Neuronal stem cell (in vitro differentiated cells): ENCODE data around the gene ABLIM2.
"Not testable (repeated sequence)": the region's sequence is repeated elsewhere in the genome, so short reads cannot be mapped to it uniquely, and the experiment has no call there.

Experiments
- DNase-seq: peaks from one replicate; pipeline ENCODE4 v3.0.0-alpha.2; 2013; ENCODE audit warnings: low spot score
- H2AFZ ChIP-seq: one replicate; pipeline ENCODE4 v1.6.1; 2013; ENCODE audit warnings: mild to moderate bottlenecking, low read length, inconsistent platforms
- H2AK5ac ChIP-seq: 2 replicates; pipeline ENCODE4 v1.6.1; 2013; ENCODE audit warnings: low read depth, mild to moderate bottlenecking, inconsistent platforms, low read length, moderate library complexity, mixed read lengths
- H2BK120ac ChIP-seq: 2 replicates; pipeline ENCODE4 v1.6.1; 2013; ENCODE audit warnings: low read depth, mild to moderate bottlenecking, inconsistent platforms, low read length, moderate library complexity, mixed read lengths
- H2BK12ac ChIP-seq: one replicate; pipeline ENCODE4 v1.6.1; 2013; ENCODE audit warnings: low read length, inconsistent platforms
- H2BK15ac ChIP-seq: 2 replicates; pipeline ENCODE4 v1.6.1; 2013; ENCODE audit warnings: mild to moderate bottlenecking, low read length, inconsistent platforms, mixed read lengths
- H2BK5ac ChIP-seq: one replicate; pipeline ENCODE4 v1.6.1; 2013; ENCODE audit warnings: inconsistent platforms, mild to moderate bottlenecking, low read length, moderate library complexity
- H3K14ac ChIP-seq: one replicate; pipeline ENCODE4 v1.6.1; 2013; ENCODE audit warnings: low read length, inconsistent platforms
- H3K18ac ChIP-seq: 2 replicates; pipeline ENCODE4 v1.6.1; 2013; ENCODE audit warnings: low read length, inconsistent platforms
- H3K23ac ChIP-seq: 2 replicates; pipeline ENCODE4 v1.6.1; 2013; ENCODE audit warnings: low read depth, mild to moderate bottlenecking, mixed read lengths, low read length, inconsistent platforms; ENCODE audit not compliant: poor library complexity
- H3K27ac ChIP-seq: replicated peaks from 3 replicates; pipeline ENCODE4 v1.5.1; 2013; ENCODE audit warnings: low read length, inconsistent platforms
- H3K27me3 ChIP-seq, 3 experiments: 2 replicates each; pipeline ENCODE4 v1.6.1; 2013; ENCODE audit warnings: low read length in 3 of 3, mild to moderate bottlenecking in 2 of 3, inconsistent platforms in 1 of 3, low read depth in 1 of 3, mixed read lengths in 1 of 3, moderate library complexity in 1 of 3; ENCODE audit not compliant: control insufficient read depth in 3 of 3, insufficient read depth in 3 of 3
- H3K36me3 ChIP-seq, 2 donors: replicated peaks in 1 of 2; 2 replicates each; pipeline ENCODE4 v1.6.1; 2013; ENCODE audit warnings: low read length in 2 of 2; ENCODE audit not compliant: control insufficient read depth in 2 of 2, insufficient read depth in 2 of 2
- H3K4ac ChIP-seq: 2 replicates; pipeline ENCODE4 v1.6.1; 2013; ENCODE audit warnings: inconsistent platforms, mild to moderate bottlenecking, low read length, moderate library complexity
- H3K4me1 ChIP-seq, 2 donors: 1 replicate in 1 of 2; 2 replicates in 1 of 2; pipeline ENCODE4 v1.6.1; 2013; ENCODE audit warnings: low read length in 2 of 2, low read depth in 1 of 2; ENCODE audit not compliant: control insufficient read depth in 2 of 2, insufficient read depth in 1 of 2
- H3K4me2 ChIP-seq: one replicate; pipeline ENCODE4 v1.6.1; 2013; ENCODE audit warnings: mild to moderate bottlenecking, low read length, inconsistent platforms; ENCODE audit not compliant: insufficient read depth, poor library complexity, severe bottlenecking
- H3K4me3 ChIP-seq, 2 donors: 2 replicates each; pipeline ENCODE4 v1.5.1; 2013; ENCODE audit warnings: low read length in 2 of 2, mild to moderate bottlenecking in 2 of 2, inconsistent platforms in 1 of 2, moderate library complexity in 1 of 2
- H3K79me1 ChIP-seq: one replicate; pipeline ENCODE4 v1.6.1; 2013; ENCODE audit warnings: low read depth, mild to moderate bottlenecking, inconsistent platforms, low read length, moderate library complexity
- H3K9ac ChIP-seq: one replicate; pipeline ENCODE4 v1.6.1; 2013; ENCODE audit warnings: mild to moderate bottlenecking, low read depth, low read length, inconsistent platforms; ENCODE audit not compliant: poor library complexity
- H3K9me3 ChIP-seq, 2 donors: replicated peaks in 1 of 2; 2 replicates each; pipeline versions ENCODE3 to v1.6.1; 2013; ENCODE audit warnings: low read length in 2 of 2, mild to moderate bottlenecking in 2 of 2, inconsistent platforms in 1 of 2, low read depth in 1 of 2, mixed read lengths in 1 of 2, moderate library complexity in 1 of 2; ENCODE audit not compliant: control insufficient read depth in 2 of 2, insufficient read depth in 1 of 2
- H4K8ac ChIP-seq: one replicate; pipeline ENCODE4 v1.6.1; 2013; ENCODE audit warnings: low read depth, mild to moderate bottlenecking, inconsistent platforms, low read length, moderate library complexity
- H4K91ac ChIP-seq: one replicate; pipeline ENCODE4 v1.6.1; 2013; ENCODE audit warnings: low read length, low read depth, mild to moderate bottlenecking, inconsistent platforms; ENCODE audit not compliant: poor library complexity
- WGBS, 2 donors: extraction: QIAGEN DNeasy Blood & Tissue Kit; methylation state at CpG; one replicate each; pipeline ENCODE4 v1.1.7; 2013; ENCODE audit warnings: missing lambda C conversion rate in 2 of 2, mixed read lengths in 1 of 2; ENCODE audit not compliant: insufficient read length in 2 of 2, insufficient replicate concordance in 1 of 2; ENCODE audit errors: extremely low coverage in 2 of 2; 5-methylcytosine and 5-hydroxymethylcytosine counted together

ABLIM2 gene

GRCh38 chr4:8142556-8142955 lies 16.1 kb downstream of the ABLIM2 start:
- H3K18ac ChIP-seq = peak overlapping the region; percentile 40
- H3K4me2 ChIP-seq = no peak overlapping the region
- H3K9ac ChIP-seq = peak overlapping the region; percentile 33
- WGBS, 2 donors = no CpG with 5 or more reads among the region's 9 CpGs
- H3K4me3 ChIP-seq = no peak overlapping the region
- H3K27me3 ChIP-seq = peaks cover 0 to 47% (median 0%) of the 10 kb centered on the region in 3 experiments
- no peak overlapping the region for H2BK120ac ChIP-seq
- peaks cover 0 to 2% of the 10 kb centered on the region in 2 donors for H3K9me3 ChIP-seq
- H2AFZ ChIP-seq = no peak overlapping the region
- H3K79me1 ChIP-seq = peaks cover under 1% of the 10 kb centered on the region
- DNase-seq = no peak
- H3K23ac ChIP-seq = no peak overlapping the region
- H2BK12ac ChIP-seq = no peak overlapping the region
- no peak overlapping the region for H4K91ac ChIP-seq
- no peak overlapping the region for H4K8ac ChIP-seq
- no peak overlapping the region for H3K4ac ChIP-seq
- no peak overlapping the region for H3K27ac ChIP-seq
- H3K36me3 ChIP-seq = no peaks in the 10 kb centered on the region
- H3K14ac ChIP-seq = peak overlapping the region; percentile 66
- H3K4me1 ChIP-seq = peaks cover 5% of the 10 kb centered on the region in 2 donors
- no peak overlapping the region for H2BK5ac ChIP-seq
- peak overlapping the region; percentile 78 for H2AK5ac ChIP-seq
- H2BK15ac ChIP-seq = peak overlapping the region; percentile 81

DNA sequence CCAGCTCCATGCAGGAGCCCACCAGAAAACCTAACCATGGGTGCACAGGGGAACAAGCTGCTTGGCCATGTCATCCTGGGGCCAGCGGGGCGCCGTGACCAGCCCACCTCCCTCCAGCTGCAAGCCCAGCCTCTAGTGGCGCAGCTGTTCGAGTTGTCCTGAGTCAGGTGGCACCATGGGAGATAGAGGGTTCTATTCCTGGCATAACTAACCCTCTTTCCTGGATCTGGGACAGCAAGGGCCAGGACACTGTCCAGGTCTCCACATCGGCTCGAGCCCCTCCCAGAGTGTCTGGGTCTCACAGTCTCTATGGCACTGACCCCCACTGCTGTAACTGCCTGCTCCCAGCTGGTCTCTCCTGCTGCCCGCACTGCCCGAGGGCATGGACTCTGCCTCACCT lies 16.7 kb downstream of the ABLIM2 start:
- Histone ChIP-seq H3K18ac (peak overlapping the region; percentile 58), H3K23ac (no peak overlapping the region), H4K91ac (peak overlapping the region; percentile 68), H3K4me1 (peaks cover 5% of the 10 kb centered on the region in 2 donors), H2AK5ac (peak overlapping the region; percentile 78), H3K79me1 (no peaks in the 10 kb centered on the region), H2BK120ac (no peak overlapping the region), H4K8ac (no peak overlapping the region), H2BK12ac (no peak overlapping the region), H3K9me3 (peaks cover 0 to 2% of the 10 kb centered on the region in 2 donors), H3K27me3 (peaks cover 0 to 40% (median 0%) of the 10 kb centered on the region in 3 experiments), H3K9ac (no peak overlapping the region), H3K27ac (no peak overlapping the region), H3K4me3 (no peak overlapping the region), H3K4me2 (no peak overlapping the region), H2BK5ac (no peak overlapping the region), H3K4ac (no peak overlapping the region), H2BK15ac (peak overlapping the region; percentile 81), H3K14ac (peak overlapping the region; percentile 66), H2AFZ (no peak overlapping the region), H3K36me3 (no peaks in the 10 kb centered on the region)
- no peak for DNase-seq
- no CpG with 5 or more reads among the region's 9 CpGs for WGBS, 2 donors

GRCh38 chr4:8140915-8141314 lies 17.7 kb downstream of the ABLIM2 start:
- WGBS, 2 donors = no CpG with 5 or more reads among the region's 6 CpGs

GRCh38 chr4:8139726-8140125 lies 18.9 kb downstream of the ABLIM2 start:
- not testable (repeated sequence) for H2BK15ac ChIP-seq, H3K9ac ChIP-seq, H2AFZ ChIP-seq, H3K4me3 ChIP-seq, H3K14ac ChIP-seq, H3K4ac ChIP-seq, H3K27ac ChIP-seq, H4K91ac ChIP-seq, H3K79me1 ChIP-seq, H3K23ac ChIP-seq, H2AK5ac ChIP-seq, H3K9me3 ChIP-seq, H2BK12ac ChIP-seq, H4K8ac ChIP-seq, H2BK120ac ChIP-seq, H3K4me2 ChIP-seq, H3K36me3 ChIP-seq, DNase-seq, H2BK5ac ChIP-seq, H3K4me1 ChIP-seq, H3K18ac ChIP-seq
- H3K27me3 ChIP-seq = peaks cover 0 to 28% (median 0%) of the 10 kb centered on the region in 3 experiments
- no CpG with 5 or more reads among the region's 5 CpGs for WGBS, 2 donors

More at GRCh38 chr4:8140915-8141314, 17.7 kb downstream of the ABLIM2 start:
- Histone ChIP-seq H4K8ac (no peak overlapping the region), H4K91ac (no peak overlapping the region), H3K9me3 (peaks cover 0 to 2% of the 10 kb centered on the region in 2 donors), H3K4me2 (no peak overlapping the region), H3K4me3 (no peak overlapping the region), H3K18ac (no peak overlapping the region), H3K79me1 (no peaks in the 10 kb centered on the region), H2AFZ (no peak overlapping the region), H3K27me3 (peaks cover 0 to 34% (median 0%) of the 10 kb centered on the region in 3 experiments), H2BK5ac (no peak overlapping the region), H2BK15ac (no peak overlapping the region), H3K36me3 (no peaks in the 10 kb centered on the region), H3K27ac (no peak overlapping the region), H2BK120ac (no peak overlapping the region), H2AK5ac (no peak overlapping the region), H3K4me1 (peaks cover 5% of the 10 kb centered on the region in 2 donors), H3K4ac (no peak overlapping the region), H3K14ac (no peak overlapping the region), H3K23ac (peak overlapping the region; percentile 21), H3K9ac (no peak overlapping the region), H2BK12ac (no peak overlapping the region)
- DNase-seq = no peak
